HG02840 (cell line): ENCODE data around the gene SLC5A3.

Experiments
- ATAC-seq: cut with Tn5 transposase; IDR thresholded peaks from one replicate; pipeline ENCODE4 v1.9.1; 2021; ENCODE audit warnings: mild to moderate bottlenecking, moderate library complexity, moderate number of reproducible peaks; ENCODE audit not compliant: unreplicated experiment, low FRiP score

Gene SLC5A3

DNA sequence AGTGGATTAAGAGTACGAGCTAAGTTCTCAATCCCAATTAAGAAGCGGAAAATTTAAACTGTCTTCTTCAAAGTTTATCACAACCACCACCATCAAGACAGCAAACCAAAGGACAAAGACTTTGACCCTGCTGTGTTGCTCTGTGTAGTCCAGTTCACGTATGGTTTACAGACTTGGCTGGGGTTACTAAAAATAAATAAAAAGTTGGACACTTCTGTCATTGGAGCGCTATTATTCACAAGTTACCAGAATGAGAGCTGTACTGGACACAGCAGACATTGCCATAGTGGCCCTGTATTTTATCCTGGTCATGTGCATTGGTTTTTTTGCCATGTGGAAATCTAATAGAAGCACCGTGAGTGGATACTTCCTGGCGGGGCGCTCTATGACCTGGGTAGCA lies 21.6 kb downstream of the SLC5A3 start:
- ATAC-seq: no peak

DNA sequence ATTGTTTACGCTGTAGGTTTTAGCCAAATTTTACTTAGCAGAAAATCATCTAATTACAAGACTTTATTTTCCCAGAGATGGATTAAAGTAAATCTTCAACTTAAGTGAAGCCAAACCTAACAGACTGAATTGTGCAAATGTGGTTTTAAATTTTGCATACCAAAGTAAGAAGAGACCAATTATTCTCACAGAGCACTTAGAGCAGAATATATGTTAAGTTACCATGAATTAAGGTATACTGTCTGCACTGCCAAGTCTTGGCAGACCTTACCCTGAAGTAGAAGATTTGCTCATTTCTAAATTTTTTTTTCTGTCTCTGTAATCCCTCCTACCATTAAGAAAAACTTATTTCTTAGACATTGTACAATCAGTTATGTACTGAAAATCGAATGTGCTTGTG lies 24.1 kb downstream of the SLC5A3 start:
- no peak for ATAC-seq

DNA sequence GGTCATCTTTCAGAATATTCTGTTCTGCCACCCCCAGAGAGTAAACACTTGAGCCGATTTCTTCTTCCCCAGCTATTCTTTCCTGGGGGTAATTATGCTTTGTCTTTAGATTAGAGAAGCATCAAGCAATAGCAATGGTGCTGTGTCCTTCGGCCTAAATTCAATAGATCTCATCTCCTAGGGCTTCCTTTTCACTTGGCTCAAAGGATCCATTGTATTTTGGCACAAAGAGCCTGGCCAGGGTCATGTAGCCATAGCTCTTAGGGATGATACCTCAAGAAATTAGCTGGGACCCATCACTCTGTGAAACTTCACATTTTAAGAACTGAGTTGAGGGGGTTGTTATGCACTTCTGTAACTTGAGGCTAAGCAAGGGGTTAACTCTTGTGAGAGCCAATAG lies 27.0 kb downstream of the SLC5A3 start:
- ATAC-seq: no peak

DNA sequence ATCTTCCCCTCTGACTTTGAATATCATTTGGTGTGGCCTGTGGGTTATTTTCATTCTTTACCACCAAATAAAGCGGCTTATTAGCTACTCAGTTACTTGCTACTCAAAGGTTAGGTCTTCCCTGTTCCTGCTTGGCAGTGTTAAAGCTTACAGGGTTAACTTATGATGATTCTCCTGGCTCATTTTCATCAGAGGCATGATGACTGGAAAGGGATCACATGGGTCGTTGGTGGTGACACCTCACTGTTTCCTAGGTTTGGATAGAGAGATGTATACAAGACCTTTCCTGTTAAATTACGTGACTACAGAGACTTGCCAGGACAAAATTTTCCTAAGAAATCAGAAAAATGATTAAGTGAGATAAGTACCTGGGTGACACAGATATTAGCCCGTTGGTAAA lies 27.4 kb downstream of the SLC5A3 start:
- ATAC-seq: no peak

DNA sequence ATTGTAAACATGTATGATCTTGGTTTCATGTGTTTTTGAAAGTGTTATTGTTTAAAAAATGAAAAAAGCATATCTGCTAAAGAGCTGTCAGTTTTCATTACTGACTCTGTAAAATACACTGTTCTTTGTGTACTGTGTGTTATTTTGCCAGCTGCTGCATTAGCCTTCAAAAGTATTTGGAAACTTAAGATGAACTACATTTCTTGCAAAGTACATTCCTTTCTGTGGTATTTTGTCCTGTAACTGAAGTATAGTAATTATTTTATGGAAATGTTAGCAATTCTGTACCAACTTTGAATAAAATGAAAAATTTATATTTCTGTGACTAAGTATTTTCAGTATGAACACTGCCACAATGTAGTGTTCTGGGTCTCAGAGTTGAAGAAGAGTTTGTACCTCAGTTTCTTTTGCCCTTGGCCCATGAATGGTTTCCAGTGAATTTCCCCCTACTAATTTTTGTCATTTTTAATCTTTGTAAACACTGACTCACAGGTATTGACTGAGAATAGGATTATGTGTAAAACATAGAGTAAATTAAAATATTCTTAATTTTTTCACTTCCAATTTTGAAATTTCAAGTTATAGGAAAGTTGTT lies 32.7 kb downstream of the SLC5A3 start:
- no peak for ATAC-seq

DNA sequence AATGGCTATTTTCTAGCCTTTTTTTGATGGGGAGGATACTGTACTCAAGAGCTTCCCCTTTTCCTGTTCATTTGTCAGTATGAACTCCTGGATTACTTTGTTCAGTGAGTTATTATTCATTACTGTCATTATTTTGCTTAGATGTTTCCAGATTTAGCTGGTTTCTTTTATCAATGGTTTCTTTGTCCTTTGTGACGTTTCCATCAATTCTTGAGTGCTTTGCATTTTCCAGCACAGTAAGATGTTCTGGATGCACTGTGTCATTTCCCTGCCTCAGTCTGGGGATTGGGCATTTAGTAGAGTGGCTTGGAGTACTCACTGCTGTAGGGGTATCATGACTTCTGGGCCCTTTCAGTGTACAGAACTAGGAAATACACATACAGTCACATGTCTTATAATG lies 34.2 kb downstream of the SLC5A3 start:
- ATAC-seq: no peak

DNA sequence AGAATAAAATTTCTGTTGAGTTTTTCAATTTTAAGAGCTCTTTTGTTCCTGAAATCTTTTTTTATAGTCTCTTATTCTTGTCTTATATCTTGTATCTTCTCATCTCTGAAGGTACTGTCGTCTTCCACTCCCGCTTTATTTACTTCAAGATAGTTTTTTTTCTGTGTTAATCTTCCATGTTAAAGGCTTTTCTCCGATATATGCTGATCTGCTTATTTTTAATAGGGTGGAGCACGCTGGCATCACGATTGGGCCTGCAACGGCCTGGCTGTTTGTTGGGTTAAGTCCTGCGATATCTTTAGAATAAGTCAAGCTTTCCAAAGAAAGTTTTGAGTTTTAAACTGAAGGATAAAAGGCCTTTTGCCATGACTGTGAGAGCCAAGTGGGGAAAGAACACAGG lies 35.7 kb downstream of the SLC5A3 start:
- no peak for ATAC-seq

DNA sequence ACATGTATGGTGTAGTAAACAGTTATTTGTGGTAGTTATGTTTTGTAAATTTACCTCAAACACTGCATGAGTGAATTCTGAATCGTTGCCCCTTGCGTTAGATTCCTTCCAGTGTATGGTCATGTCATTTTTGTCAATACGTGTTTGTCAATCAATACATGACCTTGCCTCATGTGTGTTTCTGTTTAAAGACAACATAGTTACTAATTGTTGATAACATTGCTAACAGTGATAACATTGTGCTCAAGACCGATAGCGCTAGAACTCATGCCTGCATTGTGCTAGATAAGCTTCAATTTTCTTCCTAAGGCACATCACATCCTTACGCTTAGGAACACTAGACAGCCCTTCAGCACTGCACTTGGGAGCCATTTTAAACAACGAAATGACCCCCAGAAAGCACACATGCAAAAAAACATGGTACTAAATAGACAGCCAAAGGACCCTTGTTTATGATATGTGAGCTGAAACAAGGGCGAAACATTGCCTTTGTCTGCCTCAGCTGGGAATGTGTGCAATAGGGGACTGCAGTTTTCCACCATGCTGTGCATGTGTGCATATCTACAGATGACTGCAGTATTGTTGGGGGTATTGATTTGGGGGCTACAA lies 37.3 kb downstream of the SLC5A3 start:
- ATAC-seq: no peak

DNA sequence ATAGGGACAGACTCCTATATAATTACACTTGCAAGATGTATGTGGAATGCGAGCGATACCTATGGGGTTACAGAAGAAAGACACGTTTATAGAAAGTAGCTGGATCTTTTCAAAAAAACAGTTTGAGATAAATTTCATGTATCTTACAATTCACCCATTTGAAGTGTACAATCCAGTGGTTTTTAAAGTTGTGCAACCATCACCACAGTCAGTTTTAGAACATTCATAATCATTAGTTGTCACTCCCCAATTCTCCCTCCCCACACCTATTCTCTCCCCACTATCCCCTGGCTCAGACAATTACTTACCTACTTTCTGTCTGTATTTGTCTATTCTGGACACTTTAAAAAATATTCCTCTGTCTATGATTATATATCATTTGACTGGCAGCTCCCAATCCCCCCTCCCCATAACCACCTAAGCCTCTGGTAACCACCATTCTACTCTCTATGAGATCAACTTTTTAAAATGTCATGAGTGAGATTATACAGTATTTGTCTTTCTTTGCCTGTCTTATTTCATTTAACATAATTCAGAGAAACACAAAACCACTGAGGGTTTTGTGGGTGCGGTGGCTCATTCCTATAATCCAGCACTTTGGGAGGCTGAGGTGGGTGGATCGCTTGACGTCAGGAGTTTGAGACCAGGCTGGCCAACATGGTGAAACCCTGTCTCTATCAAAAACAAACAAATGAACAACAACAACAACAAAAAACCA lies 39.1 kb downstream of the SLC5A3 start:
- ATAC-seq: no peak

DNA sequence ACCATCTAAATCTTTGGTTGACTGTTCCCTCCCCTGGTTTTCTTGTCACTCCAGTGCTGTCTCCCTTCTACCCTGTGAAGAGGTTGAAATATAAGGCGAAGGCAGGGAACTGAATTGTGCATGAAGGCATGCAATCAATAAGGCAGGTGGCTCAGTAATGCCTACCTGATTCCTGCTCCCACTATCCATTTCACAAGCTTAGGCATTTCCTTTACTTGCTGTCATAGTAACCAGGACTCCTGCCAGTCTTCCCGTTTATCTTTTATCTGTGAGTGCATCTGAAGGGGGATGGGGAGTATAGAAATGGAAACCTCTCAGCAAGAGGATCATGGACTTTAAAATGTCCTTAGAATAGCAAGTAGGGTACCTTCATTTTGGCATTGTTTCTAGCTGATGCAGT lies 40.5 kb downstream of the SLC5A3 start:
- ATAC-seq: no peak

DNA sequence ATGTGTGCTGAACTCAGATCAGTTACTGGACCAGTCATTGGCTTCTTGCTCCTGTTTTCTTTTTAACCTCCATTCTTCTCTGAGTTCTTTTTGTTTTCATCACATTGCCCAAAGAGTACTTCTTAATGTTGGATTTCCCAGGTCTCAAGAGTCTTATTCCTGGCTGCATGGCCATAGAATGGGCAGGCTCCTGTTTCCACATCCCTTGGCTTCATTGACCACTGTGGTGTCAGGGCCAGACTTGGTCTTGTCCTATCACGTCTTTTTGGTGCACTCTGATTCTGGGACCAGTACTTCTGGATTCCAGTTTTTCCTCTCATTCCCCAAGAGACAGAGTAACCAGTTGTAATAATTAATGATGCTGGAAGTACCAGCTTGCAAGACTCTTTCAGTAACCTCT lies 41.8 kb downstream of the SLC5A3 start:
- no peak for ATAC-seq

DNA sequence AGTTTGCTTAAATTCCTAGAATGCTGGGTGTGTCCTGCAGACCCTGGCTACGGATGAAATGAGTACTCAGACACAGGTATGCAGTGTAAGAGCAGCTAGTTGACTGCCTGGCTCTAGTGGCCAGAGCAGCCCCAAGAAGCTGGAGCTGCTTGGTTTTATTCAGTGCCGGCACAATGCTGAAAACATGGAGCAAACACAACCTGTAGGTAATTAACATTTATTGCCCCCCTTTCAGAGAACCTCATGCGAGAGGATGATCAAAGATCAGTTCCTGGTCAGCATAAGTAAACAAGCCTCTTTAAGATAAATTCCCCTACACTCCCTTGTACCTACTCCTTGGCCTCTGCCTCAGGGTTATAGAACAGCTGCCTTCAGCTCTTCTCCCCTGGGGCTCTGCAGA lies 43.2 kb downstream of the SLC5A3 start:
- ATAC-seq: no peak

DNA sequence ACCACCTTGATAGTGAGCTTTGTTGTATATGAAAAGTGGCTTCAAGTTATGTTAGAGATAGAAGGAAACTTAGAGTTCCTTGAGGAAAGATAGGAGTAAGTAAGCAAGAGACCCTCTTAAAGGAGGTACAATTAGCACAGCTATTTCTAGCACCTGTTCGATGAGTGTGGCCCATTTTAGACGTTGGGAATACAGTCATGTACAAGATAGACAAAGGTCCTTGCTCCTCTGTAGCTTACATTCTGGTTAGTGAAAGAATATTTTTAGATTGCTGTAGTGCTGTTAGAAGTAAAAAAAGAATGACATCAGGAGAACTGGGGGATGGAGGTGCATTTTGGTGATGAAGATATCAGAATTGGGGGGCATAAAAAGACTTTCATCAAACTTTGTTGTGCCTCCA lies 47.5 kb downstream of the SLC5A3 start:
- ATAC-seq: no peak

DNA sequence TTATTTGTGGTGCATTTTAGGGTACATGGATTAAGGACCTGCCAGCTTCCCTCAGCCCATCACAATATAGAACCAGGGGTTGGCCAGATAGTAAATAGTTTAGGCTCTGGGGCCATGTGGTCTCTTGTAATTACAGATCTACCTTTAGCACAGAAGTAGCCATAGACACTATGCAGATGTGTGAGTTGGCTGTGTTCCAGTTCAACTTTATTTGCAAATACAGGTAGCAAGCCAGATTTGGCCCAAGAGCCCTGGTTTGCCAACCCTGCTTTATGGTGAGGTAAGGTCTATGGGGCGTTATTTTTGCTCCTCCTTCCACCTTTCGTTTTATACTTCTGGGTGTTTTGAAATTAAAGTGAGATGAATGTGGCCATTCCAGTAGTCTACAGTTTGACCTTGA lies 48.7 kb downstream of the SLC5A3 start:
- ATAC-seq: no peak
